Femur (tissue), 1 donor: Measurements from ENCODE around the gene ASF1B.
"Not testable (repeated sequence)": the region's sequence is repeated elsewhere in the genome, so short reads cannot be mapped to it uniquely, and the experiment has no call there.

Source experiments
- DNase-seq: peaks from one replicate; pipeline ENCODE4 v3.0.0-alpha.2; 2017

Gene ASF1B

GRCh38 chr19:14159059-14159458, 22.7 kb upstream of the ASF1B start:
- no peak for DNase-seq

GRCh38 chr19:14158276-14159023, 22.1 kb upstream of the ASF1B start:
- DNase-seq = no peak

- DNase-seq = no peak
Measured at GRCh38 chr19:14156971-14157717, 20.8 kb upstream of the ASF1B start.

GRCh38 chr19:14156122-14156521, 19.7 kb upstream of the ASF1B start:
- no peak for DNase-seq

GRCh38 chr19:14155371-14155770, 19.0 kb upstream of the ASF1B start:
- DNase-seq = no peak

- no peak for DNase-seq
Measured at GRCh38 chr19:14152713-14153112, 16.3 kb upstream of the ASF1B start.

- DNase-seq = no peak
Measured at GRCh38 chr19:14150770-14151661, 14.6 kb upstream of the ASF1B start.

- DNase-seq = no peak
Measured at GRCh38 chr19:14150041-14150769, 13.8 kb upstream of the ASF1B start.

GRCh38 chr19:14149509-14149994, 13.2 kb upstream of the ASF1B start:
- peak; percentile 87 for DNase-seq

GRCh38 chr19:14148751-14149410, 12.5 kb upstream of the ASF1B start:
- no peak for DNase-seq

- DNase-seq = peak; percentile 87
Measured at GRCh38 chr19:14147797-14148605, 11.6 kb upstream of the ASF1B start.

- no peak for DNase-seq
Measured at GRCh38 chr19:14146789-14147216, 10.4 kb upstream of the ASF1B start.

- not testable (repeated sequence) for DNase-seq
Measured at GRCh38 chr19:14146169-14146568, 9.8 kb upstream of the ASF1B start.

GRCh38 chr19:14145381-14145780, 9.0 kb upstream of the ASF1B start:
- DNase-seq = no peak

- DNase-seq = no peak
Measured at GRCh38 chr19:14142262-14143190, 6.1 kb upstream of the ASF1B start.

- DNase-seq = no peak
Measured at GRCh38 chr19:14141041-14141440, 4.7 kb upstream of the ASF1B start.

- DNase-seq = peak; percentile 50
Measured at GRCh38 chr19:14139944-14140343, 3.6 kb upstream of the ASF1B start.

- DNase-seq = no peak
Measured at GRCh38 chr19:14138576-14139265, 2.3 kb upstream of the ASF1B start.

GRCh38 chr19:14135985-14136508, 342 bp downstream of the ASF1B start:
- no peak for DNase-seq
